ENCODE data around the gene AIG1.

Gene AIG1

GRCh38 chr6:143279385-143279784 lies 218.7 kb downstream of the AIG1 start:
- Histone ChIP-seq H3K27me3 (ENCODE audit: control insufficient read depth, insufficient read depth, low read length) (no peaks in the 10 kb centered on the region), H3K9me3 (ENCODE audit: control insufficient read depth, insufficient read depth, low read length) (no peaks in the 10 kb centered on the region), H3K27ac (ENCODE audit: low read length) (no peak overlapping the region), H3K4me1 (ENCODE audit: control insufficient read depth, insufficient read depth, low read length) (no peaks in the 10 kb centered on the region), H3K4me3 (ENCODE audit: low read length) (no peak overlapping the region), H3K36me3 (ENCODE audit: control insufficient read depth, insufficient read depth, low read length) (no peaks in the 10 kb centered on the region)
- WGBS (ENCODE audit: insufficient coverage, insufficient read length), result no CpG with 5 or more reads among the region's 6 CpGs
- no peak for DNase-seq (ENCODE audit: low read depth, low spot score)

DNA sequence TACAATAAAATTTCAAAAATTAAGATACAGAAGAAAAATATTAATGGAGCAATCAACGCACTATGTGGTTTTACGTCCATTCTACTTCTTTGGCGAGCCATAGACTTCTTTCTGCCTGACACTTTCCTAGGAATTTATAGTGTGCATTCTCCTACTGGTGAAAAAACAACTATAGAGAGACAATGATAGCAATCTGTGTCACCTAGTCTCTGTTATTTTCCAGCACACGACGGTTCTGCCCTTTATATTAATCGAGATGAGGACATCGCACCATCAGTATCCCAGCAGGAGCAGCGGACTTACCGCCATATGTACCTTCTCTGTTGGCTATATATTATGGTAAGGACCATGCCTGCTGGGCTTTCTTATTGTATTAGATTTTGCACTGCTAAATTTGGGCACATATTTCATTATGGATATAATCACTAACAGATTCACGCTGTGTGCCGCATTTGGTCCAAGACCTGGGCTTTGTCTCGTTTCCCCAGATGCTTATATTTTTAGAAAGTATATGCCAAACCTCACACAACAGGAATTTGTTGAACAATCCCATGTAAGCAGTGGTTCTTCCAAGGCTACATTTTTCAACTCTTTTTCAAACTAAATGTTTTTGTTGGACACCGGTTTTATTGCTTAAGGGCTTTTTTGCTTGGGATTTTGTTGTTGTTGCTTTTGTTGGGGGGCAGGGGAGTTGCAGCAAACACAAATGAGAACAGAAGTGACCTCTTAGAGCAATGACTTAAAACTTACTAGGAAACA lies 223.4 kb downstream of the AIG1 start:
- no peak overlapping the region for H3K27ac ChIP-seq (ENCODE audit: low read length)
- H3K9me3 ChIP-seq (ENCODE audit: control insufficient read depth, insufficient read depth, low read length), result no peaks in the 10 kb centered on the region
- H3K4me3 ChIP-seq (ENCODE audit: low read length), result no peak overlapping the region
- H3K4me1 ChIP-seq (ENCODE audit: control insufficient read depth, insufficient read depth, low read length), result no peaks in the 10 kb centered on the region; the same call in 1 of the 2 replicates
- H3K36me3 ChIP-seq (ENCODE audit: control insufficient read depth, insufficient read depth, low read length), result no peaks in the 10 kb centered on the region
- H3K27me3 ChIP-seq (ENCODE audit: control insufficient read depth, insufficient read depth, low read length), result no peaks in the 10 kb centered on the region
- WGBS (ENCODE audit: insufficient coverage, insufficient read length), result no CpG with 5 or more reads among the region's 13 CpGs
- DNase-seq (ENCODE audit: low read depth, low spot score), result no peak

- Histone ChIP-seq H3K27ac (ENCODE audit: low read length) (no peak overlapping the region), H3K27me3 (ENCODE audit: control insufficient read depth, insufficient read depth, low read length) (no peaks in the 10 kb centered on the region), H3K9me3 (ENCODE audit: control insufficient read depth, insufficient read depth, low read length) (no peaks in the 10 kb centered on the region), H3K36me3 (ENCODE audit: control insufficient read depth, insufficient read depth, low read length) (no peaks in the 10 kb centered on the region), H3K4me1 (ENCODE audit: control insufficient read depth, insufficient read depth, low read length) (no peaks in the 10 kb centered on the region; the same call in 1 of the 2 replicates), H3K4me3 (ENCODE audit: low read length) (no peak overlapping the region)
- DNase-seq (ENCODE audit: low read depth, low spot score), result no peak
- WGBS (ENCODE audit: insufficient coverage, insufficient read length), result no CpG with 5 or more reads among the region's 5 CpGs
Observed at GRCh38 chr6:143286251-143286795, 225.6 kb downstream of the AIG1 start.

DNA sequence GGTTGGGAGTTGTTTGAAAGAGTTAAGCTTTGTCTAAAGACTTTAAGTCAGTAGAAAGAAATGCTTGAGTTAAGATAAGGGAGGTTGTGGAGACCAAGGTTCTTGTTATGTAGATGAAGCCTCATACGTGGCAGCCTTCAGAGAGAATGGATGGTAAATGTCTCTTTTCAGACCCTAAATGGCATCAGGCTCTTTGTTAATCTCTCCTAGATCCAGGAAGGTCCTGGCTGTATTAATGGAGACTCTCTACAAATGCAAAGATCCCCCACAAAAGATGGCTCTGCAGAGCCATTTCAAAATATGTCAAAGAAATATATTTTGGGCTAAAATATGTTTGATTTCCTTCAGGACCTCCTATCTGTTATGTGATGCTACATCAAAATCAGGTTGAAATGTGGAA lies 228.2 kb downstream of the AIG1 start:
- Histone ChIP-seq H3K27ac (ENCODE audit: low read length) (no peak overlapping the region), H3K4me3 (ENCODE audit: low read length) (no peak overlapping the region), H3K4me1 (ENCODE audit: control insufficient read depth, insufficient read depth, low read length) (no peaks in the 10 kb centered on the region; the same call in 1 of the 2 replicates), H3K36me3 (ENCODE audit: control insufficient read depth, insufficient read depth, low read length) (no peaks in the 10 kb centered on the region), H3K9me3 (ENCODE audit: control insufficient read depth, insufficient read depth, low read length) (no peaks in the 10 kb centered on the region), H3K27me3 (ENCODE audit: control insufficient read depth, insufficient read depth, low read length) (no peaks in the 10 kb centered on the region)
- no CpG with 5 or more reads among the region's 1 CpG for WGBS (ENCODE audit: insufficient coverage, insufficient read length)
- peak; percentile 50 for DNase-seq (ENCODE audit: low read depth, low spot score)

GRCh38 chr6:143290206-143290605 lies 229.5 kb downstream of the AIG1 start:
- DNase-seq (ENCODE audit: low read depth, low spot score), result no peak
- no CpG with 5 or more reads among the region's 7 CpGs for WGBS (ENCODE audit: insufficient coverage, insufficient read length)
- no peaks in the 10 kb centered on the region for H3K27me3 ChIP-seq (ENCODE audit: control insufficient read depth, insufficient read depth, low read length)
- no peak overlapping the region for H3K4me3 ChIP-seq (ENCODE audit: low read length)
- H3K9me3 ChIP-seq (ENCODE audit: control insufficient read depth, insufficient read depth, low read length), result no peaks in the 10 kb centered on the region
- no peaks in the 10 kb centered on the region; the same call in 1 of the 2 replicates for H3K4me1 ChIP-seq (ENCODE audit: control insufficient read depth, insufficient read depth, low read length)
- no peak overlapping the region for H3K27ac ChIP-seq (ENCODE audit: low read length)
- no peaks in the 10 kb centered on the region for H3K36me3 ChIP-seq (ENCODE audit: control insufficient read depth, insufficient read depth, low read length)

- no peak overlapping the region for H3K27ac ChIP-seq (ENCODE audit: low read length)
- DNase-seq (ENCODE audit: low read depth, low spot score), result no peak
- H3K27me3 ChIP-seq (ENCODE audit: control insufficient read depth, insufficient read depth, low read length), result no peaks in the 10 kb centered on the region
- no peaks in the 10 kb centered on the region for H3K36me3 ChIP-seq (ENCODE audit: control insufficient read depth, insufficient read depth, low read length)
- no peaks in the 10 kb centered on the region; the same call in 1 of the 2 replicates for H3K4me1 ChIP-seq (ENCODE audit: control insufficient read depth, insufficient read depth, low read length)
- no peaks in the 10 kb centered on the region for H3K9me3 ChIP-seq (ENCODE audit: control insufficient read depth, insufficient read depth, low read length)
- H3K4me3 ChIP-seq (ENCODE audit: low read length), result no peak overlapping the region
Observed at GRCh38 chr6:143293523-143293922, 232.8 kb downstream of the AIG1 start.

- no peaks in the 10 kb centered on the region for H3K36me3 ChIP-seq (ENCODE audit: control insufficient read depth, insufficient read depth, low read length)
- DNase-seq (ENCODE audit: low read depth, low spot score), result no peak
- no peak overlapping the region for H3K4me3 ChIP-seq (ENCODE audit: low read length)
- no CpG with 5 or more reads among the region's 1 CpG for WGBS (ENCODE audit: insufficient coverage, insufficient read length)
- no peaks in the 10 kb centered on the region for H3K27me3 ChIP-seq (ENCODE audit: control insufficient read depth, insufficient read depth, low read length)
- H3K27ac ChIP-seq (ENCODE audit: low read length), result no peak overlapping the region
- H3K9me3 ChIP-seq (ENCODE audit: control insufficient read depth, insufficient read depth, low read length), result no peaks in the 10 kb centered on the region
- H3K4me1 ChIP-seq (ENCODE audit: control insufficient read depth, insufficient read depth, low read length), result no peaks in the 10 kb centered on the region
Observed at GRCh38 chr6:143294265-143294860, 233.7 kb downstream of the AIG1 start.

GRCh38 chr6:143295932-143296331 lies 235.2 kb downstream of the AIG1 start:
- no peak overlapping the region for H3K4me3 ChIP-seq (ENCODE audit: low read length)
- DNase-seq (ENCODE audit: low read depth, low spot score), result no peak
- no peaks in the 10 kb centered on the region for H3K27me3 ChIP-seq (ENCODE audit: control insufficient read depth, insufficient read depth, low read length)
- no CpG with 5 or more reads among the region's 3 CpGs for WGBS (ENCODE audit: insufficient coverage, insufficient read length)
- H3K36me3 ChIP-seq (ENCODE audit: control insufficient read depth, insufficient read depth, low read length), result no peaks in the 10 kb centered on the region
- H3K9me3 ChIP-seq (ENCODE audit: control insufficient read depth, insufficient read depth, low read length), result no peaks in the 10 kb centered on the region
- no peaks in the 10 kb centered on the region for H3K4me1 ChIP-seq (ENCODE audit: control insufficient read depth, insufficient read depth, low read length)
- H3K27ac ChIP-seq (ENCODE audit: low read length), result no peak overlapping the region

DNA sequence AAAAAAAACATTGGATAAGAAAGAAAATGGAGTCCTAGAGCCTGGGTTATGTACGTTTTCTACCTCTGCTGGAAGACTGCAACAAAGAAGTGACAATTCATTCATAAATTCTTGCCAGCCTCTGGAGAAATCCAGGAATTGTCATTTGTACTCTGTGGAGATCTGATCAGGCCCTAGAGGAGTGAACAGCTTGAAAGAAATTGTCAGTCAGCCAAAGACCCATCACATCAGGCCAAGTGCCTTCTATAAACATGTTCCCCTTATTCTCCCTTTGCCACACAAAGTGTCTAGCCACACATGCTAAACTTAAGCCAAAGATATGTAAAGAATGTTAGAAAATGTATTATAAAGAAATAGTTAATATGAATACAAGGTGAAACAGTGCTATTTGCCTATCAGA lies 237.4 kb downstream of the AIG1 start:
- Histone ChIP-seq H3K4me3 (ENCODE audit: low read length) (no peak overlapping the region), H3K27ac (ENCODE audit: low read length) (no peak overlapping the region), H3K9me3 (ENCODE audit: control insufficient read depth, insufficient read depth, low read length) (no peaks in the 10 kb centered on the region), H3K36me3 (ENCODE audit: control insufficient read depth, insufficient read depth, low read length) (no peaks in the 10 kb centered on the region), H3K27me3 (ENCODE audit: control insufficient read depth, insufficient read depth, low read length) (no peaks in the 10 kb centered on the region), H3K4me1 (ENCODE audit: control insufficient read depth, insufficient read depth, low read length) (no peaks in the 10 kb centered on the region)
- no CpG with 5 or more reads among the region's 1 CpG for WGBS (ENCODE audit: insufficient coverage, insufficient read length)
- no peak for DNase-seq (ENCODE audit: low read depth, low spot score)

DNA sequence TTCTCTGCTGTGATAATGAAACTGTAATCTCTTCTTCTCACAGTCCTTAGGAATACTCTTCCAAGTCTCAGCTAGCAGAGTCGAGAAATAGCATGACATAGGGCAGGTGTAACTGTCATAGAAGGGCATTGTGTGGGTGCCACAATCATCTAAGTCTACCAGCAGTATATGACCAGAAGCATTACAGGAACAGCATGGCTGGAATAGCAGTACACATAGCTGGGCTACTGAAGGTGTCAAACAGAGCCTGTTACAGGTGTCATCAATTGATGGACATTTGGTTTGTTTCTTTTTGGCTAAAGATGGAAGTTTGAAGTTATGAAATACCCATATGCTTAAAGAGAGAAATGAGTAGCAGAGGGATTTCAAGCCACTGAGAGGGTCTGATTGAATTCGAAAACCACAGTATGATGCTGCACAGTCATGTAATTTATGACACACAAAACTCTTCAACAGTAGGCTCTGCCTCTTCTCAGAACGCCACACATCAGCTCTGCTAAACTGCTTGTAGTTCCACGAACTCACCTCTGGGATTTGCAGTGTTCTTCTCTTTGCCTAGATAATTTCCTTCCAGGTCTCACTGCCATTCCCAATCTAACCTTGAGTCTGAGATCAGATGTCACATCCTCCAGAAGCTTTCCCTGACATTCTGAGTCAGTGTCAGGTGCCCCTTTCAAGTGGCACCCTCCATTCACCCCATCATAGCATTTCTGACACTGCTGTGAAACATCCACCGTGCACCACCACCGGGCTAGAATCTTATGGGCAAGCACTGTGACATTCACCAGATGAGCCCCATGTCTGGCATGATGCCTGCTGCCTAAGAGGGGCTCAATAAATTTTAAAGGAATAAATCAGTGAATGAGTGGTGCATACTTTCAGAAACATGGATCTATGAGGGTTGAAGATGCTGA lies 238.8 kb downstream of the AIG1 start:
- H3K27ac ChIP-seq (ENCODE audit: low read length), result no peak overlapping the region
- H3K4me1 ChIP-seq (ENCODE audit: control insufficient read depth, insufficient read depth, low read length), result no peaks in the 10 kb centered on the region
- H3K36me3 ChIP-seq (ENCODE audit: control insufficient read depth, insufficient read depth, low read length), result no peaks in the 10 kb centered on the region
- WGBS (ENCODE audit: insufficient coverage, insufficient read length), result no CpG with 5 or more reads among the region's 6 CpGs
- no peaks in the 10 kb centered on the region for H3K9me3 ChIP-seq (ENCODE audit: control insufficient read depth, insufficient read depth, low read length)
- no peak overlapping the region for H3K4me3 ChIP-seq (ENCODE audit: low read length)
- H3K27me3 ChIP-seq (ENCODE audit: control insufficient read depth, insufficient read depth, low read length), result no peaks in the 10 kb centered on the region
- DNase-seq (ENCODE audit: low read depth, low spot score), result no peak

Measured in iPS DF 6.9 (cell line).